Ishikawa (cell line): ENCODE results near the gene MYG1.

Experiments
- CEBPB ChIP-seq: IDR thresholded peaks from 2 replicates; pipeline ENCODE4 v1.6.1; 2012
- CREB1 ChIP-seq: IDR thresholded peaks from 2 replicates; pipeline ENCODE4 v1.6.1; 2012; ENCODE audit warnings: low read depth
- EP300 ChIP-seq: IDR thresholded peaks from 2 replicates; pipeline ENCODE4 v1.6.1; 2012; ENCODE audit warnings: borderline replicate concordance
- RAD21 ChIP-seq: IDR thresholded peaks from 2 replicates; pipeline ENCODE4 v1.6.1; 2012; ENCODE audit warnings: low read depth
- TAF1 ChIP-seq: IDR thresholded peaks from 2 replicates; pipeline ENCODE4 v1.6.1; 2012; ENCODE audit warnings: low read depth, mild to moderate bottlenecking
- TEAD4 ChIP-seq: IDR thresholded peaks from 2 replicates; pipeline ENCODE4 v1.6.1; 2012
- YY1 ChIP-seq: IDR thresholded peaks from 2 replicates; pipeline ENCODE4 v1.6.1; 2012; ENCODE audit warnings: low read depth
- TF ChIP-seq, protein P1 (sequence below): IDR thresholded peaks from 2 replicates; pipeline ENCODE4 v1.6.1; 2012; ENCODE audit warnings: low read depth, mild to moderate bottlenecking
- TF ChIP-seq, protein P2 (sequence below): IDR thresholded peaks from 2 replicates; pipeline ENCODE4 v1.6.1; 2012

DNA sequence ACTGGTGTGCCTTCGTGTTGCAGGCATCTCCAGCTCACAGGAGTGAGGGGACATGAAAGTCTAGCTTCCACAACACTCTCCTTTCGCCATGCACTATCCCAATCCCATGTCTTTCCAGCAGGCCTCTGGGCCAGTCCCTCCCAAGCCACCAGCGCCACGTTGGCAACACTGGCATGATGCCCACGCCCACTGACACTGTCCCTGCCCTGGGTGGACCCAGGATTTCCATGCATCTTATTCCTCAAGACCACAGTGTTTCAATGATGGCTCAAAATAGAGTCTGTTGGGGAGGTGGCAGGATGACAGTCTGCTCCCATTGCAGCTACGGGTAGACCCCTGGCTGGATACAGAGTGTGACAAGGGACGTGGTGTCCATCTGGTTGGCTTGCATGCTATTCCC lies 34.4 kb downstream of the MYG1 start:
- TF ChIP-seq EP300 (no peak), CREB1 (no peak), RAD21 (no peak), TEAD4 (no peak), TAF1 (no peak), CEBPB (no peak), YY1 (no peak)
- TF ChIP-seq, protein P1, sequence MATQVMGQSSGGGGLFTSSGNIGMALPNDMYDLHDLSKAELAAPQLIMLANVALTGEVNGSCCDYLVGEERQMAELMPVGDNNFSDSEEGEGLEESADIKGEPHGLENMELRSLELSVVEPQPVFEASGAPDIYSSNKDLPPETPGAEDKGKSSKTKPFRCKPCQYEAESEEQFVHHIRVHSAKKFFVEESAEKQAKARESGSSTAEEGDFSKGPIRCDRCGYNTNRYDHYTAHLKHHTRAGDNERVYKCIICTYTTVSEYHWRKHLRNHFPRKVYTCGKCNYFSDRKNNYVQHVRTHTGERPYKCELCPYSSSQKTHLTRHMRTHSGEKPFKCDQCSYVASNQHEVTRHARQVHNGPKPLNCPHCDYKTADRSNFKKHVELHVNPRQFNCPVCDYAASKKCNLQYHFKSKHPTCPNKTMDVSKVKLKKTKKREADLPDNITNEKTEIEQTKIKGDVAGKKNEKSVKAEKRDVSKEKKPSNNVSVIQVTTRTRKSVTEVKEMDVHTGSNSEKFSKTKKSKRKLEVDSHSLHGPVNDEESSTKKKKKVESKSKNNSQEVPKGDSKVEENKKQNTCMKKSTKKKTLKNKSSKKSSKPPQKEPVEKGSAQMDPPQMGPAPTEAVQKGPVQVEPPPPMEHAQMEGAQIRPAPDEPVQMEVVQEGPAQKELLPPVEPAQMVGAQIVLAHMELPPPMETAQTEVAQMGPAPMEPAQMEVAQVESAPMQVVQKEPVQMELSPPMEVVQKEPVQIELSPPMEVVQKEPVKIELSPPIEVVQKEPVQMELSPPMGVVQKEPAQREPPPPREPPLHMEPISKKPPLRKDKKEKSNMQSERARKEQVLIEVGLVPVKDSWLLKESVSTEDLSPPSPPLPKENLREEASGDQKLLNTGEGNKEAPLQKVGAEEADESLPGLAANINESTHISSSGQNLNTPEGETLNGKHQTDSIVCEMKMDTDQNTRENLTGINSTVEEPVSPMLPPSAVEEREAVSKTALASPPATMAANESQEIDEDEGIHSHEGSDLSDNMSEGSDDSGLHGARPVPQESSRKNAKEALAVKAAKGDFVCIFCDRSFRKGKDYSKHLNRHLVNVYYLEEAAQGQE: no peak
- TF ChIP-seq, protein P2, sequence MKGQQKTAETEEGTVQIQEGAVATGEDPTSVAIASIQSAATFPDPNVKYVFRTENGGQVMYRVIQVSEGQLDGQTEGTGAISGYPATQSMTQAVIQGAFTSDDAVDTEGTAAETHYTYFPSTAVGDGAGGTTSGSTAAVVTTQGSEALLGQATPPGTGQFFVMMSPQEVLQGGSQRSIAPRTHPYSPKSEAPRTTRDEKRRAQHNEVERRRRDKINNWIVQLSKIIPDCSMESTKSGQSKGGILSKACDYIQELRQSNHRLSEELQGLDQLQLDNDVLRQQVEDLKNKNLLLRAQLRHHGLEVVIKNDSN: no peak
